GM10248 (cell line): Measurements from ENCODE around the gene LHFPL3.
"Not testable (repeated sequence)": the region's sequence is repeated elsewhere in the genome, so short reads cannot be mapped to it uniquely, and the experiment has no call there.

Experiments
- CTCF ChIA-PET: fragments of 300-600 bp; sonication (Branson Sonifier 250); formaldehyde crosslinking; extraction: SDS; loops from one replicate; lab custom pipeline; 2021; ENCODE audit warnings: antibody characterized with exemption; lab: Yijun Ruan, JAX
- POLR2A ChIA-PET: fragments of 350-650 bp; sonication (Branson Sonifier 250); formaldehyde crosslinking; extraction: SDS; loops from one replicate; lab custom pipeline; 2020; ENCODE audit warnings: antibody characterized with exemption; lab: Yijun Ruan, JAX
- DNase-seq: peaks from one replicate; pipeline ENCODE4 v3.0.0; 2012; ENCODE audit errors: extremely low spot score
- CTCF ChIP-seq: IDR thresholded peaks from 2 replicates; pipeline ENCODE4 v1.5.1; 2012; ENCODE audit warnings: mild to moderate bottlenecking, low read depth; ENCODE audit errors: extremely low read depth, missing control alignments, control extremely low read depth

Gene LHFPL3

GRCh38 chr7:104328296-104328969 is at the start of gene LHFPL3:
Gene LHFPL3, plus strand, starts transcription at chr7:104328603.
- POLR2A ChIA-PET, result no interaction called here
- TF ChIP-seq CTCF, result no peak
- CTCF ChIA-PET, result no interaction called here
- no peak for DNase-seq

DNA sequence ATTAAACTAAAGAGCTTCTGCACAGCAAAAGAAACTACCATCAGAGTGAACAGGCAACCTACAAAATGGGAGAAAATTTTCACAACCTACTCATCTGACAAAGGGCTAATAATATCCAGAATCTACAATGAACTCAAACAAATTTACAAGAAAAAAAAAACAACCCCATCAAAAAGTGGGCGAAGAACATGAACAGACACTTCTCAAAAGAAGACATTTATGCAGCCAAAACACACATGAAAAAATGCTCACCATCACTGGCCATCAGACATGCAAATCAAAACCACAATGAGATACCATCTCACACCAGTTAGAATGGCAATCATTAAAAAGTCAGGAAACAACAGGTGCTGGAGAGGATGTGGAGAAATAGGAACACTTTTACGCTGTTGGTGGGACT is 46.7 kb upstream of the LHFPL3 start:
- CTCF ChIA-PET, POLR2A ChIA-PET, DNase-seq: not testable (repeated sequence)

DNA sequence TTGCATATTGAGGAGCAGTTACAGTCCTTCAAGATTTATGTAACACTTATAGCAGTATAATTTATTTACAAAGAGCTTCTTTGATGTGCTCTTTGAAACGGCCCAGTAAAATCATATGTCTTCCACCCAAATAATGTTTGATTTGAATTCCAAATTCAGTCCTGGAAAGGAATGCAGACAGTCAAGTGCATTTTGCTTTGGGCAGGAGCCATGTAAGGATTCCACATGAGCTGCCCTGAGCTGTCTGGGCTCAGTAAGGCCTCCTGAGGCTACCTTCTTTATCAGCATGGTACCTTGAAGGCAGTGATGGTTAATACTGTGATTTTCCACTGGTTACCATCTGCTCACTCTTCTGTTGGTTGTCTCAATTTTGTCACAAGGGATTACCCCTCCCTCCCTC is 41.6 kb upstream of the LHFPL3 start:
- no peak for TF ChIP-seq CTCF
- CTCF ChIA-PET, result interaction anchor here (1.0 to 1.3 kb wide), 2 partner anchors 13 to 55 kb away, joined by 4 read pairs; no protein-coding TSS in a partner anchor
- DNase-seq, result no peak
- POLR2A ChIA-PET, result no interaction called here

DNA sequence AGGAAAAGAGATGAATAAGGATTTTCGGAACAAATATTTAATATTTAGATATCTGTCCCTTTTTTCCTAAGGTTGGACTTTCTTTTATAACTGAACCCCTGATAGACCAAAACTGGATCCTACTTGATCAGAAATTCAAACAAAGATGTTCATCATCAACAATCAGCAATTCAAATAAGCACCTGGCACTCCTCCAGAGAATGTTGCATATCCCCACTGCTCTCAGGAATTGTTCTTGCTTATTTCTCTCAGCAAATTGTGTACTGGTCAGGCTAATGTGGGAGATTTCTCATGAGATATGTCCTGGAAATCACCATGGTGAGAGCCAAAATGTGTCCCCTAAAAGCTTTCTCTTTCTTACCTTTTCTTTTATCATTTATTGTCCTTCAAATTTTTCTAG is 40.3 kb upstream of the LHFPL3 start:
- ChIA-PET CTCF (interaction anchor here (1.6 kb wide), 1 partner anchor 11 kb away, joined by 6 read pairs; no protein-coding TSS in a partner anchor), POLR2A (no interaction called here)
- no peak for TF ChIP-seq CTCF
- no peak for DNase-seq

DNA sequence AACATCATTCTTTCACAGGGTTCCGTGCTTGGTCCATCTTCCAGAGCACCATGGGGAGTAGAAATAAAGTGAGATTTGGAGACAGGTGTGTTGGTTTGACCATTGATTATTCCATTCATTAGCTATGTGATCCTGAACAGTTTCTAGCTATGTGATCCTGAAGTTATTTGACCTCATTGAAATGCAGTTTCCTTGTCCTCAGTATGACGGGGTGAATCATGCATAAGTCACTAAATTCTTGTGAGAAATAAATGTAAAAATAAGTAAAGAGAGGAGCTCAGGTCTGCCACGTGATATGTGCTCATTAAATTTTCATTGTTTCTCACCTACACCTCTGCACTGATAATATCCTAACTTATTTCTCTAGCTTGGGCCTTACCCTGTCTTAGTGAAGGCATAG is 34.1 kb upstream of the LHFPL3 start:
- no peak for TF ChIP-seq CTCF
- POLR2A ChIA-PET, result no interaction called here
- DNase-seq, result no peak
- CTCF ChIA-PET, result no interaction called here

- no peak for DNase-seq
- TF ChIP-seq CTCF, result no peak
- POLR2A ChIA-PET, result no interaction called here
- CTCF ChIA-PET, result interaction anchor here (1.4 kb wide), 1 partner anchor 10 kb away, joined by 3 read pairs; no protein-coding TSS in a partner anchor
Measured at GRCh38 chr7:104296266-104296665, 32.1 kb upstream of the LHFPL3 start.

DNA sequence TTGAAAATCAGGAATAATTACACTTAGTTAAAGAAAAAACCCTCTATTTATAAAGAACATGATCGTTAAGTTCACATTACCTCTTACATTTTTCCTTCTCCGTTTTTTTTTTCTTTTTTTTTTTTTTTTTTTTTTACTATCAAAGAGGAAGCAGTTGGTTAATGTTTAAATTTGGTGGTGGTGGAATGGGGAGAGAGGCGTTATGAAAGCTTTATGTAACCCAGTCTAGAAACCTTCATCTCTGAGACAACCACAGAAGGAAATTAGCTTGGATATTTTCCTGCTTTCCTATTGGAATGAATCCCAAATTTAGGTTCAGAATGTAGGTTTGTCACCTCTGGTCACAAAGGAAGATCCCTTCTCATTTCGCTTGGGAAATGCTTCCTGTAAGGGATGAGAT is 31.5 kb upstream of the LHFPL3 start:
- TF ChIP-seq CTCF, result no peak
- ChIA-PET POLR2A (no interaction called here), CTCF (no interaction called here)
- DNase-seq, result no peak
